Anterior cingulate cortex (tissue), 58 donors: Measurements from ENCODE around the gene PAPOLA.

Experiments
- DNase-seq, 58 donors: peaks; one replicate each; lab custom pipeline; 2025; lab: John Stamatoyannopoulos, UW

The PAPOLA gene

DNA sequence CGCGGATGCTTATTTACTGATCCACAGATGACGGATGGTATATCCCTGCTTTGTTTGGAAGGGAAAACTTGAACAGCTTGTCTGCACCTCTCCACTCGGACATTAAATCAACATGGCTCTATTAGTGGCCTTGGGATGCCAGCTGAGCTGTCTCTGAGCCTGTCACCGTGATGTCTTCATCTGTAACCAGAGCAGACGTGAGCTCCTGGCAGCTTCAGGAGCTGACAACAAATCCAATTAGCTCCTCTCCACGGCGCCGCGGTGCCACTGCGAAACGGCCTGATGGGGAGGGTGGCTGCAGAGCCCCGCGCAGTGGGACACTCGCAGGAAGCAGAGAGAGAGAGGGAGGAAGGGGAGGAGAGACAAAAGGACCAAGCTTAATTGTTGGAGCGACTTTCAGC, 112.3 kb downstream of the PAPOLA start:
- peak in 1 of 58 donors; percentile 23 for DNase-seq

DNA sequence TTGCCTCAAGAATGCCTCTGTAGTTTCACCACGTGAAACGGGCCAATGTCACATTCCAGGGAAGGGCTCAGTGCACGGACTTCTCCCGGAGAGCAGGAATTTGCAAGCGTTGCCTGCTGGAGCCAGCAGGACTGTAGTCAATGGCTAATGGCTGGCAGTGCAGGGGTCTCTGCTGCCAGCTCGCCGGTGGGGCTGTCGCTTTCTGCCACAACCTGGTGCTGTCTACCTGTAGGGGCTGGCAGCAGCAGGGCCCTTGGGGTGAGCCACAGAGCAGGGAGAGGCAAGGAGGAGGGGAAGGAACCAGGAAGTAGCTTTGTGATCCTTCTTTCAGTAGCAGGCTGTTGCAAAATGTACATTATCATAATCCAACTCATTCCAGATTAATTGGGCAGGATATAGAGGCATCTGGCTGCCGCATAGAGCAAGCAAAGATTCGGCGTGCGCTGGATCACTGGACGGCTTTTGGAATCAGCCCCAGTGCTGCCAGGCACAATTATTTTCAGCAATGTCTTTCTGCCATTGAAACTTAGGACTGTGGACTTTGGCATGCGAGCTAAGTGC, 114.1 kb downstream of the PAPOLA start:
- peak in 6 of 58 donors; percentile 8 to 35 (median 16) for DNase-seq
